ENCODE measurements around the gene GTF2B. TPM values are rescaled to one million over a fixed set of nuclear protein-coding genes. Genes with fewer than 3 reads are reported as not detected.
"Not testable (repeated sequence)": the region's sequence is repeated elsewhere in the genome, so short reads cannot be mapped to it uniquely, and the experiment has no call there.

GTF2B gene
- total RNA-seq, 1 experiment from 2014 or later, result 56.3 TPM

DNA sequence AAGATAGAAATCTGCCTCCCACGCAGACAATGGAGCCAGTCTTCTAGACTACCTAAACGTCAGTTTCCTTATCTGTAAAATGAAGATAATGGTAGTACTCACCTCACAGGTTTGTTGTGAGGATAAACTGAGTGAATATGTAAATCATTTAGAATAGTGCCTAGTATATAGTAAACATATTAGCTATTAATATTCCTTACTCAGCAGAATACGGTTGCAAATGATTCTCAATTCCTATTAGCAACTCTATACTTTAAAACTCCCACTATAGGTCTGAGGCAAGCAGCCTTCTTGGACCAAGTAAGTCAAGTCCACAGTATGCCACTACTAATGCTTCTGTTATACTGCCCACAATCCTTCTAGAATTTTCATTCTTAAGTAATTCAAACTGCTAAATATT is 5.4 kb downstream of the GTF2B start:
- no peak for DNase-seq (ENCODE audit: low spot score)

- no peak for DNase-seq (ENCODE audit: low spot score)
These were observed 8.2 kb downstream of the GTF2B start for GRCh38 chr1:88883156-88883555.

GRCh38 chr1:88880717-88881116 is 10.7 kb downstream of the GTF2B start:
- not testable (repeated sequence) for DNase-seq (ENCODE audit: low spot score)

DNA sequence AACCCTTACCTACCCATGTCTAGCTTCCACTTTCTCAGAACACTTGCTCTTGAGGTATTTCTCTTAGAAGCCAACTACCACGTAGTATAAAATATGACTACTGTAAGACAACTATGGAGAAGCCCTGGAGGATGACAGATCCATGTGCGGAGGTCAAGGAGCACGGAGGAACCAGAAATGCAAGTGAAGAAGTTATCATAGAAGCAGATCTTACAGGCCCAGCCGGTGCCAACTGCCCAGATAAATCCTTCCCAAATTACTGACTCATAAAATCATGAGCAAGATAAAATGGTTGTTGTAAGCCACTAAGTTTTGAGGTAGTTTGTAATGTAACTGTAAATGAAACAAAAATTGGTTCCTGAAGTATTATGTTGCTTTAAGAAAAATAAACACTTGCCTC is 12.6 kb downstream of the GTF2B start:
- DNase-seq (ENCODE audit: low spot score), result no peak

DNA sequence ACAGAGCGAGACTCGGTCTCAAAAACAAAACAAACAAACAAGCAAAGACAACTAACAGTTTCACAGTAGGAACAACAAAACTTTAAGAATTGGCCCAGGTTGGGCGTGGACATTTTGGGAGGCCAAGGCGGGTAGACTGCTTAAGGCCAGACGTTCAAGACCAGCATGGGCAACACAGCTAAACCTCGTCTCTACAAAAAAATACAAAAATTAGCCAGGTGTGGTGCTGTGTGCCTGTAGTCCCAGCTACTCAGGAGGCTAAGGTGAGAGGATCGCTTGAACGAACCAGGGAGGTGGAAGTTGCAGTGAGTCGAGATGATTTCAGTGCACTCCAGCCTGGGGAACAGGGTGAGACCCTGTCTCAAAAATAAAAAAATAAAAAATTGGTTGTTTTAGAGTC is 13.5 kb downstream of the GTF2B start:
- no peak for DNase-seq (ENCODE audit: low spot score)

DNA sequence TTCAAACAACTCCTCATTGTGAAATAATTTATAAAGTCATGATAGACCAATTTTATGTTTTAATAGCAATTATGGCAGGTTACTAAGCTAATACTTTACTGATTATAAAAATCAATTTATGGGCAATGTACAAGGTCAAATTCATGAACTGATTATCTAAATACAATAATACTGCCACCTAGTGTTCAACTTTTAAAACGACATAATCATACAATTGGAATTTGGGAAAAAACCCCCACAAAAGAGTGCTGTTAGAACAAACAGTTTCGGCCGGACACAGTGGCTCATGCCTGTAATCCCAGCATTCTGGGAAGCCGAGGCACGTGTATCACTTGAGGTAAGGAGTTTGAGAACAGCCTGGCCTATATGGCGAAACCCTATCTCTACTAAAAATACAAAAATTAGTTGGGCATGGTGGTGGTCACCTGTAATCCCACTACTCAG is 14.0 kb downstream of the GTF2B start:
- no peak for DNase-seq (ENCODE audit: low spot score)

DNA sequence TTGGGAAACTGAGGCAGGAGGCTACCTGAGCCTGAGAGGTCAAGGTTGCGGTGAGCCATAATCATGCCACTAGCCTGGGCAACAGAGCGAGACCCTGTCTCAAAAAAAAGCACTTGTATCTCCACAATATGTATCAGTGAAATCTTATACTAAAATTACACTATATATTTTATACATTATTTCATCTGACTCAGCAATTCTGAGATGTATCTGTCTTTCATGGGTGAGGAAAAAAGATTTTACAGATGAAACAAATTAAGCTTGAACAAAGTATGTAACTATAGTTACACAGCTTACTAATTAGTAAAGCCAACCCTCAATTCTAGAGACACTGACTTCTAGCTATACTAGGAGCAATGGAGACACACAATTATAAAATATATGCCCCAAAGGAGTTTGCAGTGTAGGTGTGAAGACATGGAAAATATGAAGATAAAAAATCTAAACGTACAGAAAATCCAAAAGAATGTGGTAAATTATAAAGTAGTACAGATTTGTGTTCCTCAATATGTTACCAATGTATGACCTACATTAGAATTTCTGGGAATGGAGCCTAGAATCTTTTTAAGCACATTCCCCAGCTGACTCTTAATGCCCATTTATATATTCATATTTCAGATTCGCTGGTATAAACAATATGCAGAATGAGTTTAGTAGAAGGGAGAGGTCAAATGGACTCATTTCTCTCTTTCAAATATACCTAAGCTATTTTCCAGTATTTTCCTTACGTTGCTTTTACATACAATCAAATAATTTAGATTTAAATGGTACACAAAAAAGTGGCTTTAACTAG is 14.6 kb downstream of the GTF2B start:
- DNase-seq (ENCODE audit: low spot score), result no peak

DNA sequence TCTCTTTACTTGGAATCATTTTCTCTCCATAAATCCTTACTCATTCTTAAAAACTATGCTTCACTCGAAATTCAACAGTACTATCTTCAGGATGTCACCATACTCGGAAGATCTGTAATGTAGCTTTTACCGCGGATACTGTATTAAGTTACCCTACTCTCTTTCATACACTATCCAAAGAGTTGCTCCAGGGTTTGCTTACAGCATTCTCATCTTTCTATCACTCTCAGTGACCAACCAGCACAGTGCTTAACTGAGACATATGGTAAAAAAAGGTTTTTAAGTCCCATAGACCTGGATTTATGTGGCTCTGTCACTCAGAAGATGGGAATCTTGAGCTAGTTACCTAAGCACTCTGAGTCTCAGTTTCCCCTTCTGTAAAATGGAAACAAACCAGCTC is 15.8 kb downstream of the GTF2B start:
- no peak for DNase-seq (ENCODE audit: low spot score)

GRCh38 chr1:88873737-88874349 is 17.5 kb downstream of the GTF2B start:
- no peak for DNase-seq (ENCODE audit: low spot score)

- not testable (repeated sequence) for DNase-seq (ENCODE audit: low spot score)
These were observed 21.7 kb downstream of the GTF2B start for GRCh38 chr1:88869644-88870043.

DNA sequence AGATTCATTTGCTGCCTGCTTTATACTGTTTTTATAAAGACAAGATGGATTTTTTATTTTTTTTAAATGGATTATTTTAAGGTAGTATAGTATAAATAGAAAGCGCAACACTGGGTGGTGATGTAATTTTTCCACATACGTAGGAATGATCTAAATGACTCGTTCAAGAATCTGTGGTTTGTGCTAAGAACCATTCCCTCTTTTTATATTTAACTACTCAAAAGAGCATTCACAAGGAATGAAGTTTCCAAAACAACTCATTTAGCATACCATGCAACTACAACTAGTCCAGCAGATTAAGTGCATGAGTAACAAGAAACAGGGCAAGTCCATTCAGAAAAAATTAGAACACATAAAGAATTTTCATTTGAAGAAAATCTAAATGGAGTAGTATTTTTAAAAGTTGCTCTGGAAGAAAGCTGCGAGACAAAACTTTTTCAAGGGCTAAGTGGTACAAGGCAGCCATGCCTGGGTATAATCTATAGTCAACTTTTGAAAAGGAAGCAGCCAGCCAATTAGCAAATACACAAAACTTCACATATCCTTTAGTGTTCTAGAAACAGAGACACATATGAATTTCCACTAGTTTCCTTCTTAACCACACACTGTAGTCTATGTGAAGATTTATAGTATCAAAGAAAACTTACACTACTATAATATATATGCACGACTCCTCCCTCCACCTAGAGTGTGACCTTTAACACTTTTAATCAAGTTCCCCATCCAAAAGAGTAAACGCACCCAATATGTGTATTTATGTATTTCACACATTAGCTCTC is 23.4 kb downstream of the GTF2B start:
- DNase-seq (ENCODE audit: low spot score), result no peak

DNA sequence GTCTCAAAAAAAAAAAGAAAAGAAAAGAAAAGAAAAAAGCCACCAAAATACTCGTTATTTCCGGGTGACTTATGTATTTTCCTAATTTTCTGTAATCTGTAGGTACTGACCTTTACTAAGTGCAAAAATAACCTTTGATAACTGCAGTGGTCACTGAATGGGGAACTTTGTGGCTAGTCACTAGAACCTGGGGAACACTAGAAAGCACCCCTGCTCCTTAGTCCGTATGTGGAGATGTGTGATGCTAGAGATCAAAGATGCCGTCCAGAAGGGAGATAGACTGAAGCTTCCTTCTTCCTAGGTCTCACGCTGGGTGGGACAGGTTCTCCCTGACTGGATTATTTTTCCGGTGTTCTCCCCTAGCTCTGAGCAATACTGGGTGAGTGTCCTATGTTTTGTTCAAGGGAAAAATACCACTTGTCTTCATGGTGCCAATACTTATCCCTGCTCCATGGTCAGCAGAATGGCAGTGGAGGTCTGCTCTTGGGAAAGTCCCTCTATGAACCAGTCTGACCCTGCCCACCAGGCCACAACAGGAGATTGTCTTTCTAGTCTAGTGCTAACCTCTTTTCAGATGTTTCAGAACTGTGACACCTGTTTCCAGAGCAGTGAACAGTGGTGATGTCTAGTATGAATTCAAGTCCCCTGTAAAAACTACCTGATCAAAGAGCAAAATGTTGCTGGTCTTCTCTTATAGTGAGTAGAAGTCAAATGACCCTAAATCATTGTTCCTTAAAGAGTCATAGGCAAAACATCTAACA is 39.9 kb downstream of the GTF2B start:
- no peak for DNase-seq (ENCODE audit: low spot score)

DNA sequence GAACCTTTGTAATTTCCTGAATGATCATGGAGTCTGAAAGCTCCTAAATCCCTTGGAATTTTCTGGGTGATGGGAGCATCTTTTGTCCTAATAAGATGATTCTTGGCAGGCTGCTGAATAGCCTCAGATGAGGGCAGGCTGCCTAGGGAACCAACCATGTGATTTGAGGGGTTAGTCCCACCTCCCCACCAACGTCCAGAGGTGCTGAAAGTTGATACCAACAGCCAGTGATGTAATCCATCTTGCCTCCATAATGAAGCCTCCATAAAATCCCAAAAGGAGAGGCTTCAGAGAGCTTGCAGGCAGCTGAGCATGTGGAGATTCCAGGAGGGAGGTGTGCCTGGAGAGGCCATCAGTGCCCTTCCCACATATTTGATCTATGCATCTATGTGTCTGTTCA is 43.7 kb downstream of the GTF2B start:
- peak; percentile 3 for DNase-seq (ENCODE audit: low spot score)

DNA sequence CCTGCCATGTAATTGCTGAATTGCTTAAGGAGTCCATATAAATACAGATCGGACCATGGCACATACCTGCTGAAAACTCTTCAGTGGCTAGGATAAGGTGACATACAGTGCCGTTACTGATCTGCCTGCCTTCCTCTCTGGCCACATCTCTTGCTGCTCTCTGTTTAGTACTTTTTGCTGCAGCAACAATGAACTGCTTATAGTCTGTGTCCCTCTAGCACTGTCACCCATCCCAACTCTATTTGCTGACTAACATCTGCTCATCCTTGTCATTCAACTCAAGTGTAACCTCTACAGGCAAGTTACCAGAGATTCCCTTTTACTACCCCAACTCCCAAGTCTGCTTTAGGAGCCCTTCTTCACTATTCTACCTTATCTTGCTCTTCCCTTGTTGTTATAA is 65.6 kb downstream of the GTF2B start:
- DNase-seq (ENCODE audit: low spot score), result no peak

- not testable (repeated sequence) for DNase-seq (ENCODE audit: low spot score)
These were observed 71.7 kb downstream of the GTF2B start for GRCh38 chr1:88819642-88820041.

DNA sequence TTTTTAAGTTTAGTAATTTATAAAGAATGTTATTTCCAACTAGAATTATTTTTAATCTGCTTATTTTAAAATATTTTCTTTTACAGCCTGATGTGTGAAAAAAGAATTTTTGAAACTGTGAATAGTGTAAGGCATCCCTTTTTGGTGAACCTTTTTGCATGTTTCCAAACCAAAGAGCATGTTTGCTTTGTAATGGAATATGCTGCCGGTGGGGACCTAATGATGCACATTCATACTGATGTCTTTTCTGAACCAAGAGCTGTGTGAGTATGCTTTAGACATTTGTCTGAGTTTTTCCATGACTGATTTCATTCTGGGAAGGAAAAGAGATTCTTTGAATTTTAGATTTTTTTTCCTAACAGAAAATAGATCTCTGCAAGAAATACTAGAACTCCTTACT is 77.9 kb downstream of the GTF2B start:
- no peak for DNase-seq (ENCODE audit: low spot score)

DNA sequence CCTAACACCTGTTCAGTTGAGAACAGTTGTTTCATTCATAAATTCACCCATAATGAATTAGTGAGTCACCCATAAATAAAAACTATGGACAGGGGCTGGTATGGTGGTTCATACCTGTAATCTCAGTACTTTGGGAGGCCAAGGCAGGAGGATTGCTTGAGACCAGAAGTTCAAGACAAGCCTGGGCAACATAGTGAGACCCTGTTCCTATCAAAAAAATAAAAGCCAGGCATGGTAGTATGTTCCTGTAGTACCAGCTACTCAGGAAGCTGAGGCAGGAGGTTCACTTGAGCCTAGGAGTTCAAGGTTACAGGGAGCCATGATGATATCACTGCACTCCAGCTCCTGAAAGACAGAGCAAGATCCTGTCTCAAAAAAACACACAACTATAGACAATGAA is 79.0 kb downstream of the GTF2B start:
- DNase-seq (ENCODE audit: low spot score), result no peak

DNA sequence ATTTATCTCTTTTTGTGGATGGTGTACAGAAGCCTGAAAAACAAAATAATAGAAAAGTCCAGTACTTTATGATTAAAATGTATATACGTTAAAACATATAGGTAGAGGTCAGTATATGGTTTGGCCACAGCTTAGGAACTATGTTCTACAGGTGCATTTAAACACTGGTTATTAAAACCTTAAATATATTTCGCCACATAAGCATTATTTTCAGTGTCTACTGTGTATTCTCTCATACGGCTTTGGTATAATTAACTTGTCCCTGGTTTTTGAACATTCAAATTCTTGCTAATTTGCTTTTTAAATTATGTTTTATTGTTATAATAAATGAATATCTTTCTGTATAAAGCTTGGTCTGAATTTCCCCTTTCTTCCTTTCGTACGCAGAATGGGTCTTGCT is 87.9 kb downstream of the GTF2B start:
- DNase-seq (ENCODE audit: low spot score), result no peak

- DNase-seq (ENCODE audit: low spot score), result no peak
These were observed 88.4 kb downstream of the GTF2B start for GRCh38 chr1:88802950-88803349.
